GM13976 (cell line): Measurements from ENCODE around the gene ENOX1.

ENCODE experiments used
- DNase-seq: peaks from one replicate; pipeline ENCODE4 v3.0.0; 2012; ENCODE audit warnings: low spot score
- CTCF ChIP-seq: IDR thresholded peaks from 2 replicates; pipeline ENCODE4 v1.5.1; 2012; ENCODE audit warnings: borderline replicate concordance, mild to moderate bottlenecking; ENCODE audit not compliant: insufficient read depth; ENCODE audit errors: extremely low read depth, missing control alignments, control extremely low read depth
- in situ Hi-C: fragments of 300-500 bp; cut with MboI; formaldehyde crosslinking; loops from one replicate; pipeline ENCODE4 v1.12.0; 2022; ENCODE audit warnings: low sequenced_read_pairs, mixed read lengths, inconsistent platforms; ENCODE audit not compliant: unreplicated experiment

ENOX1 gene

GRCh38 chr13:43512221-43512620 is 274.6 kb downstream of the ENOX1 start:
- DNase-seq = no peak
- no peak for TF ChIP-seq CTCF
- in situ Hi-C loops = no loop called here

- DNase-seq = no peak
- no peak for TF ChIP-seq CTCF
- in situ Hi-C loops = no loop called here
These were observed 275.5 kb downstream of the ENOX1 start for GRCh38 chr13:43510956-43511901.

- in situ Hi-C loops = no loop called here
- TF ChIP-seq CTCF = no peak
- DNase-seq = no peak
These were observed 291.0 kb downstream of the ENOX1 start for GRCh38 chr13:43495732-43496131.

- no peak for DNase-seq
- in situ Hi-C loops = no loop called here
- no peak for TF ChIP-seq CTCF
These were observed 292.6 kb downstream of the ENOX1 start for GRCh38 chr13:43494206-43494605.

- no peak for TF ChIP-seq CTCF
- DNase-seq = no peak
- in situ Hi-C loops = no loop called here
These were observed 293.2 kb downstream of the ENOX1 start for GRCh38 chr13:43493496-43494000.

- no peak for TF ChIP-seq CTCF
- no peak for DNase-seq
- in situ Hi-C loops = no loop called here
These were observed 294.0 kb downstream of the ENOX1 start for GRCh38 chr13:43492745-43493144.

GRCh38 chr13:43492311-43492710 is 294.5 kb downstream of the ENOX1 start:
- DNase-seq = no peak
- no peak for TF ChIP-seq CTCF
- in situ Hi-C loops = no loop called here
